Osteocyte (in vitro differentiated cells): Measurements from ENCODE around the gene PLXDC2. TPM values are rescaled to one million over a fixed set of nuclear protein-coding genes. Genes with fewer than 3 reads are reported as not detected.

Experiments
- DNase-seq: peaks from one replicate; pipeline ENCODE4 v3.0.0; 2021; ENCODE audit warnings: mixed read lengths; ENCODE audit not compliant: unreplicated experiment; ENCODE audit errors: extremely low spot score
- H3K27ac Mint-ChIP-seq: one replicate; pipeline ENCODE4 v1.8.0; 2021; ENCODE audit warnings: mild to moderate bottlenecking, mixed read lengths; ENCODE audit not compliant: unreplicated experiment
- H3K27me3 Mint-ChIP-seq: one replicate; pipeline ENCODE4 v1.8.0; 2021; ENCODE audit warnings: mixed read lengths; ENCODE audit not compliant: unreplicated experiment
- H3K36me3 Mint-ChIP-seq: one replicate; pipeline ENCODE4 v1.8.0; 2021; ENCODE audit warnings: mixed read lengths; ENCODE audit not compliant: unreplicated experiment
- H3K4me1 Mint-ChIP-seq: one replicate; pipeline ENCODE4 v1.8.0; 2021; ENCODE audit warnings: mixed read lengths; ENCODE audit not compliant: unreplicated experiment
- H3K4me3 Mint-ChIP-seq: one replicate; pipeline ENCODE4 v1.8.0; 2021; ENCODE audit warnings: mild to moderate bottlenecking, moderate library complexity, mixed read lengths; ENCODE audit not compliant: unreplicated experiment
- H3K9me3 Mint-ChIP-seq: one replicate; pipeline ENCODE4 v1.8.0; 2021; ENCODE audit warnings: mixed read lengths; ENCODE audit not compliant: unreplicated experiment
- CTCF ChIP-seq: fragments of 200-600 bp; sonication (generic); IDR thresholded peaks from 2 replicates; pipeline ENCODE4 v1.5.0; 2021; ENCODE audit warnings: antibody characterized with exemption, mild to moderate bottlenecking, moderate library complexity
- total RNA-seq: library from RNA; stranded (reverse); gene quantifications from 2 replicates; pipeline ENCODE4 v1.2.1, GENCODE V29; 2021

PLXDC2 gene
- total RNA-seq, 1 donor from 2014 or later: 33.2 TPM

GRCh38 chr10:20133669-20134189 lies 317.5 kb downstream of the PLXDC2 start:
- Mint-ChIP-seq H3K4me1 (no peaks in the 10 kb centered on the region), H3K4me3 (no peak overlapping the region), H3K9me3 (peaks cover 20% of the 10 kb centered on the region), H3K27me3 (no peaks in the 10 kb centered on the region), H3K27ac (no peak overlapping the region), H3K36me3 (no peaks in the 10 kb centered on the region)
- DNase-seq: no peak
- TF ChIP-seq CTCF: no peak

GRCh38 chr10:20142311-20142710 lies 326.1 kb downstream of the PLXDC2 start:
- no peak for DNase-seq
- H3K27me3 Mint-ChIP-seq: no peaks in the 10 kb centered on the region
- no peak overlapping the region for H3K27ac Mint-ChIP-seq
- H3K4me1 Mint-ChIP-seq: no peaks in the 10 kb centered on the region
- no peak for TF ChIP-seq CTCF
- H3K36me3 Mint-ChIP-seq: no peaks in the 10 kb centered on the region
- H3K4me3 Mint-ChIP-seq: no peak overlapping the region
- H3K9me3 Mint-ChIP-seq: no peaks in the 10 kb centered on the region

GRCh38 chr10:20144268-20144667 lies 328.0 kb downstream of the PLXDC2 start:
- Mint-ChIP-seq H3K4me3 (no peak overlapping the region), H3K36me3 (no peaks in the 10 kb centered on the region), H3K27me3 (no peaks in the 10 kb centered on the region), H3K4me1 (no peaks in the 10 kb centered on the region), H3K9me3 (no peaks in the 10 kb centered on the region), H3K27ac (no peak overlapping the region)
- no peak for TF ChIP-seq CTCF
- DNase-seq: no peak

GRCh38 chr10:20146004-20146403 lies 329.8 kb downstream of the PLXDC2 start:
- H3K36me3 Mint-ChIP-seq: peaks cover 2% of the 10 kb centered on the region
- no peak for TF ChIP-seq CTCF
- no peak for DNase-seq
- no peak overlapping the region for H3K27ac Mint-ChIP-seq
- no peaks in the 10 kb centered on the region for H3K27me3 Mint-ChIP-seq
- H3K4me3 Mint-ChIP-seq: no peak overlapping the region
- no peaks in the 10 kb centered on the region for H3K9me3 Mint-ChIP-seq
- no peaks in the 10 kb centered on the region for H3K4me1 Mint-ChIP-seq

GRCh38 chr10:20147684-20148083 lies 331.5 kb downstream of the PLXDC2 start:
- no peaks in the 10 kb centered on the region for H3K4me1 Mint-ChIP-seq
- no peaks in the 10 kb centered on the region for H3K9me3 Mint-ChIP-seq
- no peak overlapping the region for H3K4me3 Mint-ChIP-seq
- peaks cover 2% of the 10 kb centered on the region for H3K36me3 Mint-ChIP-seq
- no peak for TF ChIP-seq CTCF
- H3K27me3 Mint-ChIP-seq: no peaks in the 10 kb centered on the region
- no peak for DNase-seq
- H3K27ac Mint-ChIP-seq: no peak overlapping the region
